ENCODE results near the gene CATSPER3. TPM values are rescaled to one million over a fixed set of nuclear protein-coding genes. Genes with fewer than 3 reads are reported as not detected.

The CATSPER3 gene
- total and polyA plus RNA-seq, 11 donors, result 0.38 to 0.98 (median 0.61) TPM; not detected in 2

DNA sequence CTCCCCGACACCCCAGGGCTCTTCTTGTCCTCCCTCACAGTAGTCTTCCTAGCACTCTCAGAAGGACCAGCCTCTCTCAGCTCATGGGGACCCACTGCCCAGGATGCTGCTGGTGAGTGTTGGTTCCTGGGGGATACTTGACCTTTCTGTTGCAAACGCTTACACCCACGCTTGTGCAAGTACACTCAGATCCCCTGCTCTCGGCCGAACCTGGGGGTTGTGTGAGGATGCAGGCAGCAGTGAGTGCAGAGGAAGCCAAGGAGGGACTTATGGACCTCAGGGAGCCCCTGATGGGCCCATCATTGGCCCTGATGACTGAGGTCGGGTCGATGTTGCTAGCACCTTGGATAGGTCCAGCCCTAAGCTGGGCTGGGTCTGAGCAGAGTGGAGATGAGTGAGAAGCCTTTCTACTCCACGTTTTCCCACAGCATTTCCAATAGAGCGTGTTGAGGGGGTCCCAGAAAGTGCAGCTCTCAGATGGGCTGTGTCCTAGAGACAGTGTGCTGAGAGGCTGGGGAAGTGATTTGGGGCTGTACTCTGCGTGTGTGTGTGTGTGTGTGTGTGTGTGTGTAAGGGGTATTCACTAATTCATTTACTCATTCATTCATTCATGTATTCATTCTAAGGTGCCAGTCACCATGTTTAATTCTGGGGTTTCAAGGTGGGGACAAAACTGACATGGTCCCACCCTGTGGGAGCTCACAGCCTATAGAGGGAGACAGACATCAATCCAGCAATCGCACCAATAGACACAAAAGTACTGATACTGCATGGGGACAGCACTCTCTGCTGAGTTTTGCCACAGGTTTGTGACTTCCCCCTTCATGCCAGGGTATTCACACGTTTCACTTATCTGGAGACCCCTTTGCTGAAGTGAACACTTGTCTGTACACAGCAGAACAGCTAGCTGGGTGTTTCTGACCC is 91.6 kb downstream of the CATSPER3 start:
- intact Hi-C loops (cut with DNase I), result no loop called here

DNA sequence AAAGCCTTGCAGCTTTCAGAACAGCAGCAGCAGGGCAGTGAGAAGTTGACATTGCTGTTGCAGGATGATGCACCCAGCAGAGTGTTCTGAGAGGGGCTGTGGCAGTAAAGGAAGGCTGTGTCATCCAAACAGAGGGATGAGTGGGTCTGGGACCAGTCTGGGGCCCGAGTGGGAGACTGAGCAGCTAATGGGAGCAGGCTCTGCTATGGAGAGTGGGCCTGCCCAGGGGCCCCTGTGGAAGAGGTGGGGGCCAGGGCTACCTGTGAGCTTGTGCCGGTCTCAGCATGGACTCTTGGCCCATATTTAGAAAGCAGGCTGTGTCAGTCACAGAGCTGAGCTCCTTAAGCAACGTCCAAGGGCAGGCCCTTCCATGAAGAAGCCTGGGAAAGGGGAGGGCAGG is 92.3 kb downstream of the CATSPER3 start:
- intact Hi-C loops (cut with DNase I), result no loop called here
- WGBS, 4 donors, result 58 to 81% (median 74%) methylated on average over 3 of the region's 3 CpGs
- Histone ChIP-seq H3K9me3 (no peaks in the 10 kb centered on the region), H3K27me3 (peaks cover 0 to 17% (median 0%) of the 10 kb centered on the region in 9 donors), H3K36me3 (no peaks in the 10 kb centered on the region), H3K4me1 (peaks cover 0 to 9% (median 0%) of the 10 kb centered on the region in 12 donors), H3K27ac (no peak overlapping the region), H3K4me3 (no peak overlapping the region)
- TF ChIP-seq, protein P1, sequence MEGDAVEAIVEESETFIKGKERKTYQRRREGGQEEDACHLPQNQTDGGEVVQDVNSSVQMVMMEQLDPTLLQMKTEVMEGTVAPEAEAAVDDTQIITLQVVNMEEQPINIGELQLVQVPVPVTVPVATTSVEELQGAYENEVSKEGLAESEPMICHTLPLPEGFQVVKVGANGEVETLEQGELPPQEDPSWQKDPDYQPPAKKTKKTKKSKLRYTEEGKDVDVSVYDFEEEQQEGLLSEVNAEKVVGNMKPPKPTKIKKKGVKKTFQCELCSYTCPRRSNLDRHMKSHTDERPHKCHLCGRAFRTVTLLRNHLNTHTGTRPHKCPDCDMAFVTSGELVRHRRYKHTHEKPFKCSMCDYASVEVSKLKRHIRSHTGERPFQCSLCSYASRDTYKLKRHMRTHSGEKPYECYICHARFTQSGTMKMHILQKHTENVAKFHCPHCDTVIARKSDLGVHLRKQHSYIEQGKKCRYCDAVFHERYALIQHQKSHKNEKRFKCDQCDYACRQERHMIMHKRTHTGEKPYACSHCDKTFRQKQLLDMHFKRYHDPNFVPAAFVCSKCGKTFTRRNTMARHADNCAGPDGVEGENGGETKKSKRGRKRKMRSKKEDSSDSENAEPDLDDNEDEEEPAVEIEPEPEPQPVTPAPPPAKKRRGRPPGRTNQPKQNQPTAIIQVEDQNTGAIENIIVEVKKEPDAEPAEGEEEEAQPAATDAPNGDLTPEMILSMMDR (IDR thresholded peaks at IDR 0.05), result no peak
- no peak for TF ChIP-seq POLR2A (IDR thresholded peaks at IDR 0.05)
- DNase-seq, result no peak
- no peak for ATAC-seq

More for the DNA sequence above, 91.6 kb downstream of the CATSPER3 start:
- peaks cover 0 to 12% (median 0%) of the 10 kb centered on the region in 12 donors for H3K4me1 ChIP-seq
- H3K4me3 ChIP-seq, result no peak overlapping the region
- TF ChIP-seq POLR2A (IDR thresholded peaks at IDR 0.05), result no peak
- TF ChIP-seq, protein P1 (IDR thresholded peaks at IDR 0.05), result no peak
- DNase-seq (no peak), ATAC-seq (no peak)
- 66 to 73% (median 69%) methylated on average over 12 of the region's 12 CpGs for WGBS, 4 donors
- no peak overlapping the region for H3K27ac ChIP-seq
- H3K9me3 ChIP-seq, result no peaks in the 10 kb centered on the region
- H3K36me3 ChIP-seq, result no peaks in the 10 kb centered on the region
- H3K27me3 ChIP-seq, result peaks cover 0 to 21% (median 0%) of the 10 kb centered on the region in 9 donors

DNA sequence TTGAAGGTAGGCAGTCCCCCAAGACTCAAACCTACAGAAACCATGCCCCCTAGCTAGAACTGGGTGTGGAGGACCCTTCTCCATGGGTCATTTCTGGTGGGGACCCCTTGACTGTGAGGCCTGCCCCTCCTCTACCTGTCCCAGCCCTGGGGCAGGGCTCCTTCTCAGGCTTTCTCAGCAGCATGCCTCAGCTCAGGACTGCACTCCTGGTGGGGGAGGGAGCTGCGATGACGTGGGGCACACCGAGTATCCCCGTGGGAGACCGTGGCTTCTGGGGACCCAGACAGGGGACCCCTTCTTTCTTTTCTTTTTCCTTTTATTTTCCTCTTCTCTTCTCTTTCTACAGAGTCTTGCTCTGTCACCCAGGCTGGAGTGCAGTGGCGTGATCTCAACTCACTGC is 93.3 kb downstream of the CATSPER3 start:
- Histone ChIP-seq H3K36me3 (no peaks in the 10 kb centered on the region), H3K4me1 (peaks cover 0 to 6% (median 0%) of the 10 kb centered on the region in 12 donors), H3K9me3 (no peaks in the 10 kb centered on the region), H3K4me3 (no peak overlapping the region), H3K27me3 (peaks cover 0 to 17% (median 0%) of the 10 kb centered on the region in 9 donors), H3K27ac (no peak overlapping the region)
- TF ChIP-seq, protein P1 (IDR thresholded peaks at IDR 0.05), result no peak
- no peak for TF ChIP-seq POLR2A (IDR thresholded peaks at IDR 0.05)
- whole genome bisulfite sequencing, 4 donors, result 87 to 97% (median 90%) methylated on average over 6 of the region's 6 CpGs
- ATAC-seq (no peak), DNase-seq (no peak)
- intact Hi-C loops (cut with DNase I), result no loop called here

MicroRNA genes within 50 kb of the gene (microRNA counts, 767-probe panel; counts per million panel counts)
- microRNA hsa-miR-4461, result 309 to 1,530 counts per million in 2 donors

Small RNAs within 50 kb of the gene (microRNA-seq; reads per million reads assigned to microRNA genes)
- gene MIR4461, result 0 reads per million in 4 donors

Other genes starting within 250 kb of the CATSPER3 start
- gene CAMLG, start 229.4 kb upstream of the CATSPER3 start, total RNA-seq, result 10 to 100 TPM; 11.6 to 20.9 (median 17.6) TPM
- gene CAMLG, start 229.4 kb upstream of the CATSPER3 start, polyA plus RNA-seq, result 10 to 100 TPM; 17.4 to 21.5 TPM
- gene DDX46, start 209.1 kb upstream of the CATSPER3 start, total RNA-seq, result 10 to 100 TPM; 14.3 to 37.0 (median 28.8) TPM
- gene DDX46, start 209.1 kb upstream of the CATSPER3 start, polyA plus RNA-seq, result 10 to 100 TPM; 23.5 to 29.2 TPM
- gene C5orf24, start 121.9 kb upstream of the CATSPER3 start, total RNA-seq, result 10 to 100 TPM; 23.4 to 32.9 (median 27.0) TPM
- gene C5orf24, start 121.9 kb upstream of the CATSPER3 start, polyA plus RNA-seq, result 10 to 100 TPM; 10.9 to 33.4 TPM
- 10 to 100 TPM; 38.4 to 59.7 (median 55.6) TPM for gene TXNDC15, start 93.5 kb upstream of the CATSPER3 start, total RNA-seq
- gene TXNDC15, start 93.5 kb upstream of the CATSPER3 start, polyA plus RNA-seq, result 100 to 1,000 TPM in 1 of 2 donors, 10 to 100 TPM in 1; 46.3 to 129 TPM
- 10 to 100 TPM; 14.0 to 31.6 (median 21.2) TPM for gene PCBD2, start 62.8 kb upstream of the CATSPER3 start, total RNA-seq
- 10 to 100 TPM in 1 of 2 donors, 1 to 10 TPM in 1; 9.1 to 10.4 TPM for gene PCBD2, start 62.8 kb upstream of the CATSPER3 start, polyA plus RNA-seq
- gene PITX1, start 66.3 kb downstream of the CATSPER3 start, total RNA-seq, result under 1 TPM in 1 of 9 donors, not detected in 8; 0.39 TPM
- gene PITX1, start 66.3 kb downstream of the CATSPER3 start, polyA plus RNA-seq, result under 1 TPM in 1 of 2 donors, not detected in 1; 0.03 TPM

Measured in heart left ventricle (tissue), 16 donors.